Activated CD4-positive, alpha-beta T cell treated with anti-CD3 and anti-CD28 coated beads, Interleukin-2, Interleukin-6, amounts not matched to agents 100 ng/mL and 50 ng/mL, durations not matched to agents 16 hours and 8 hours (primary cell): Measurements from ENCODE around the gene CLK3.

Experiments
- DNase-seq: peaks from one replicate; pipeline ENCODE4 v3.0.0-alpha.2; 2020

Gene CLK3

DNA sequence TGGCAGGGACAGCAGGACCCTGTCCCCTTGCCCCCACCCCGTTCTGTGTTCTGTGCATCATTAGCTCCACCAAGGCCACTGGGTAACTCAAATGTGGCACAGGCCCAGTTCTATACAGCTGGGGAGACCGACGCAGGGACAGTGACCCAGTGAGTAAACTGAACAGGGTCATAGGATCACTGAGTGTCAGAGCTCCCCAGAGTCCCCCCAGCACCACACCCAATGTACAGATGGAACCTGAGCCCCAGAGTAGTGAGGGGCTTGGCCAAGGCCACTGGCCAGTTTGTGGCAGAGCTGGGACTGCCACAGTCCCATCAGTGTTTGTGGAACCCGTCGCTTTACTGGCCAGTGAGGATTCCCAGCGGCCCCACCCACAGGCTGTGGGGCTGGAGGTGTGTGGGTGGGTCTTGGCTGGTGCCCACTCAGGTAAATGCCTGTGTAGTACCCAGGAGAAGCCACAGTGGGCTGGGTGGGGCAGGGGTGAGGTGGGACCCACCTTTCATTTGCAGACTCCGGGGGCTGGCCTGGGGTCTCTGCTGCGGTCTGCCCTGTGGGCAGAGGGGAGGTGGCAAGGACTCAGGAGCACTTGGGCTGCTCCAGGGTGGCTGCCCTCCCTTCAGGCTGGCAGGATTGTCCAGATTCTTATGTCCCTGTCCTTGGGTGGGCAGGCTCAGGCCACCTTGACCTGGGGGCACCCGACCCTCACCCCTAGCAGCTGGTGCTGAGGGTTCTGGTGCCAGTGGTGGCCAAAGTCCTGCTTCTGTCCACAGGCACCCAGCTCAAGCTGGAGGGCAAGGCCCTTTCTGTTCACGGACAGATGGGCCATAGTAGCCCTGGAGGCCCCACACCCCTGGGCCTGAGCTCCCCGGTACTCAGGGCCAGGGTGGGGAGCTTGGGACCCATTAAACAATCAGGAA, 11.6 kb upstream of the CLK3 start:
- no peak for DNase-seq

DNA sequence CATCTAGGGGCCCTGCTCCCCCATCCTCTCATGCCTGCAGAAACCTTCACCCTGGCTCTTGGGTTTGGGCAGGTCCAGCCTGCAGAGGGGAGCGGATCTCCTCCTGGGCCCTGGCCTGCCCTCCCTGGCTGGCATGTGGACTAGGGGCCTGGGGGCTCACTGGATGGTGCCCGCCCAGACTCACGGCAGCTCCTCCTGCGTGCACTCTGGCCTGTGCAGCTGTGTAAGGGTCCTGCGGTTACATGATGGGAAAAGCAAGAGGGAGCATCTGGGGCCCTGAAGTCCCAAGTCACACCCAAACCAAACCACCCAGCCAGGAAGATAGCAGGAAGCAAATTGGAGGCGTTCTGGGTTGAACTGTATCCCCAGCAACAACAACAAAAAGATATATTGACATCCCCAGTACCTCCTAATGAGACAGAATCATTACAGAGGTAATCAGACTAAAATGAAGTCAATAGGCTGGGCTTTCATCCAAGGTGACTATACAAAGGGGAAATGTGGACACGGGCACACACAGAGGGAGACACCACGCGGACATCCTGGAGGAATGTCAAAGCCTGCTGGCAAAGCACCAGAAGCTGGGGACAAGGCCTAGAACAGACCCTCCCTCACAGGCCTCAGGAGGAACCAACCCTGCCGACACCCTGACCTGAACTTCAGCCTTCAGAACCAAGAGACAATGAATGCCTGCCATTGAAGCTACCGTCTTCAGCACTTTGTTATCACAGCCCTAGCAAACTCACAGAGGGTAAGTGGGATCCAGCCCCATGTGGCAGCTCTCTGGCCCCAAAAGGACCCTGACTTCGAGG, 10.4 kb upstream of the CLK3 start:
- DNase-seq, result no peak

DNA sequence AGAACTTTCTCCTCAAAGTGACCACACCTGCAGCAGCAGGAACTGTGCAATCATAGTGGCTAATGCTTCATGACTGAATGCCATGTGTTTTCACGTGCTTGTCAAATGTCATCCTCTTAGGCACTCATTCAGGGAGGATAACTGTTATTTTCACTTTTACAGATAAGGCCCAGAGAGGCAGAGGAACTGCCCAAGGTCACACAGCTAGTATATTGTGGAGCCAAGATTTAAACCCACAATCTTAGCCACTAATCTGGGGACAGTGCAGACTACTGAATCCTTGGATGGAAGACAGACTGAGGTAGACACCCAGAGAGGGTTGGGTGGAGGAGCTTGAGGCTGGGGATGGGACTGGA, 9.9 kb upstream of the CLK3 start:
- no peak for DNase-seq

DNA sequence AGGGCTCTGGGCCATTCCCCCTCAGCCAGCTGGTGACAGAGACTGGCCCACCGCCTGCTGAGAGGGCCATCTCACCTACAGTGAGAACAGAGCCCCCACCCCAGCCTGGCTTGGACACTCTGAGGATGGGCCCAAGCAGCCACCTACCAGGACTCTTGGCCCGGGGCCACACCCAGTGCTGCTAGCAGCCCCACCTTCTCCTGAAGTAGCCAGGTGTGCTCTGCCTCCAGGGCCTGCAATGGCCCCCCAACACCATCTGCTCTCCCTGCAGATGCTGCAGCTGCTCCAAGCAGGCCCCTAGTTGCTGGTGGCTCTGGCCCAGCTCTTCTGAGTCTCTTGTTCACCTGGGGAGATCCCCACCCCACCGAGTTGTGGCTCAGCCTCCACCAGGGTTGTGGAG, 6.8 kb upstream of the CLK3 start:
- no peak for DNase-seq

DNA sequence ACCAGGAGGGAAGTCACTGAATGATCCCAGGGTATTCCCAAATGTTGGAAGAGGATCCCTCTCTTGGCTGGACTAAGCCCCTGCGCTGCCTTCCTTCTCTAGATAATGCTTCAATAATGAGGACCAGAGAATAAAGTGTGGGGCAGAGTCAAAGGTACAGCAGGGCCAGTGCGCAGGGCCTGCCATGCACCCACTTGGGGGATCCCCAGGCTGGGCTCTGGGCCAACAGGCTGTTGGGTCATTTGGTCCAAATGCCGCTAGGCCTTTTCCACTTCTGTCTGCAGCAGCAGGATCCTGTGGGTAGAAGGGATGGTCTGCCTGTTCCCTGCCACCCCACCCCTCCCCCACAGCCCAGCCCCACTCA, 5.7 kb upstream of the CLK3 start:
- no peak for DNase-seq

DNA sequence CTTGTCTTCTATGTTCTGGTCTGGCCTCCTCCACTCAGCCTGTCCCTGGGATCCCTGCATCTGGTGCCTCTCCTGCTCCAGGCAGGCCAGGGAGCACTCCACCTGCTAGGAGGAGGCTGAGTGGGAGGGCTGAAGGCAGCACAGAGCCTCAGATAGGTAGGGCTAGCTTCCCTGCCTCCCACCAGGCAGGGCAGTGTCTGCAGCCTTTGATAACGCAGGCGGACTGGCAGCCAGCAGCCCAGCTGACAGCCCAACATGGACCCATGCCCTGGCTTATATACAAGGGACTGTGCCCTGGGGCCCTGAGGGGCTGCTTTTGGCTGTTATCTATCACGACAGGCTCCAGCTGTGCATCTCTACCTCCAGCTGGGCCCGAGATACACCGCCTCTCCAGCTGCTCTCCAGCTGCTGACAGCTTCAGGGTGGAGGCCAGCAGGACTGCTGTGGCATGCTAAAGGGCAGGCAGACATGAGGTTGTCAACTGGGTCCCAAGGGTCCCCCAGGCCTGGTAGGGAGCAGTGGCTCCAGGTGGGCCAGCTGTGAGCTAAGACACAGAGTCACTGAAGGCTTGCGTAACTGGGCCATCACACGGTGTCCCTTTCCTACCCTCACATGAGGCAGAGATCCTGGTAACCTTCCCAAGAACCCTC, 5.2 kb upstream of the CLK3 start:
- DNase-seq, result no peak

DNA sequence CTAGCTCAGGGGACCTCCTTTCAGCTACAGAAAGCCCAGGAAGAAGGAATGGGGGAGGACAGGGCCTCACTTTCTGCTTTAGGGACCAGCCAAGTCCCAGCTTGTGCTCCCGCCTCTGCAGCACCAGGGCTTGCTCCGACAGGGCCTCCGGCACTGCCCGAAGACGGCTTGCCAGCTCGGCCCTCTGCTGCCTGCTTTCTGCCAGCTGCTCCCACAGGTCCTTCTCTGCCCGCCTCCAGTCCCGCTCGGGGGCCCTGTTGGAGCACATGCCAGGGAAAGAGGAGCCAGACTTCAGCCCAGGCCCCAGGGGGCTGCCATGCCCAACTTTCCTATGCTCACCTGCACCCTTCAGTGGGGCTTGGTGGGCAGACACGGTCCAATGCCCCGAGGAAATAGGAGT, 4.3 kb upstream of the CLK3 start:
- DNase-seq, result no peak

DNA sequence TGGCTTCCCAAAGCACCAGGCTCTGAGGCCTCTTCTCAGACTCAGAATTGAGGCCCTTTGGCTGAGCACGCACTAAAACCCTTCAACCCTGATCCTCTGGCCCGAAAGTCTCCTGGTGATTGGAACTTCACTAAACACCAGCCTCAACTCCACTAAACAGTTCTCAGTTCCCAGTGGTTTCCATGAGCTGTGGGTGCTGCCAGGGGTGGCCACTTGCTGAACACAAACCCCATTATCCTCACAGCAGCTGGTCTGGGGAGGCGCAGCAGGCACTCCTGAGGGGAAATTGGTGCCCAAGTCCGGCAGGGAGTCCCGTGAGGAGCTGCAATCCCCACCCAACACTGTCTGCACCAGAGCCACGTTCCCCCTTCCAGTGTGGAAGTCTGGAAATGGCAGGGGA, 3.8 kb upstream of the CLK3 start:
- no peak for DNase-seq

DNA sequence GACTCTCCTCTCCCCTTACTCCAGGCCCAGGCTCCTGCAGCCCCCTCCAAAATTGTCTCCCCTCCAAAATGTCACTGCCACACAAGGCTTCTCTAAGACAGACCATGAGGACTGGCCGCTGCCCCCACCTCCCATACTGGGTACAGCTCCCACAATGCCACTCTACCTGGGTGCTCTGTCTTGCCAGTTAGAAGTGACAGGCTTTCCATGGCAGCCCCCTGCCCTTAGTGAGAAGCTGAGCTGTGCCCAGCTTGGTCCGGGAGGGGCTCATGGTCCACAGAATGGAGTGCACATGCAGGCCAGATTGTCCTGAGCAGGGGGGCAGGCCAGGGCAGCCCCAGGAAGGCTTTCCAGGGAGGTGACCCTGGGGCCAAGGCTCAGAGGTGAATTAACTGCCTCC, 3.0 kb upstream of the CLK3 start:
- no peak for DNase-seq

DNA sequence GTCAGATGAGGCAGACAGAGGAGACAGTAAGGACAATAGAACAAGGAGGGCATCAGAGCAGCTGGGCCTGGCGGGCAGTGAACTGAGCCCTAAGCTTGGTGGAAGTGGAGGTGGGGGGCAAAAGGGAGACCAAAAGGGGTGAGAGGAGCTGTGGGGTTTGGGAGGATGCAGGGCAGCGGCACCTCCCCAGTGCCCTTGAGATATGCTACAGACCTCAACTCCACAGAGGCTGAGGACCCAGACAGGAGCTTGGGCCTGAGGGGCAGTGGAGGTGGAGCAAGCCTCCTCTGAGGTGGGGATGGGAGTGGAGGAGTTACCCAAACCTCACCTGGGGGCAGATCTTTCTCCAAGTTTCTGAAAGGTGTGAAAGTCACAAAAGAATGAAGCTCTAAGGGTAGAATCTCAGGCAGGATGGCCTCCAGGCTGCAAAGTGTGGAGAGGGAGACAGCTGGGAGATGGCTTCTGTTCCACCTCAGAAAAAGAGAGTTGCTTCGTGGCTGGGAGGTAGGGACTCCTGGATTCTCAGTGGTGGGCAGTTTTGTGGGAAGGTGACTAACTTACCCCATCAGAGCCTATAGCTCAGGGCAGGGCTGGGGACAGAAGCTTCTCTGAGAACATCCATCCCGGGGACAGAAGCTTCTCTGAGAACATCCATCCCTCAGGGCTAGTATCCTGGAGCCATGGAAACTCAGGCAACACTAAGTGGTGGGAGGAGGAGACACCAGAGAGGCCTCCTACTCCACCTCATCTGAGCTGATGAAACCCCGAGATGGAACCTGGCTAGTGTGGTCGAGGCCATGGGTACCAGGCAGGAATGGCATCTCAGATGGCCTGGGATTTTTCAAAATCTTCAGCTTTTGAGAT, 2.3 kb upstream of the CLK3 start:
- no peak for DNase-seq

DNA sequence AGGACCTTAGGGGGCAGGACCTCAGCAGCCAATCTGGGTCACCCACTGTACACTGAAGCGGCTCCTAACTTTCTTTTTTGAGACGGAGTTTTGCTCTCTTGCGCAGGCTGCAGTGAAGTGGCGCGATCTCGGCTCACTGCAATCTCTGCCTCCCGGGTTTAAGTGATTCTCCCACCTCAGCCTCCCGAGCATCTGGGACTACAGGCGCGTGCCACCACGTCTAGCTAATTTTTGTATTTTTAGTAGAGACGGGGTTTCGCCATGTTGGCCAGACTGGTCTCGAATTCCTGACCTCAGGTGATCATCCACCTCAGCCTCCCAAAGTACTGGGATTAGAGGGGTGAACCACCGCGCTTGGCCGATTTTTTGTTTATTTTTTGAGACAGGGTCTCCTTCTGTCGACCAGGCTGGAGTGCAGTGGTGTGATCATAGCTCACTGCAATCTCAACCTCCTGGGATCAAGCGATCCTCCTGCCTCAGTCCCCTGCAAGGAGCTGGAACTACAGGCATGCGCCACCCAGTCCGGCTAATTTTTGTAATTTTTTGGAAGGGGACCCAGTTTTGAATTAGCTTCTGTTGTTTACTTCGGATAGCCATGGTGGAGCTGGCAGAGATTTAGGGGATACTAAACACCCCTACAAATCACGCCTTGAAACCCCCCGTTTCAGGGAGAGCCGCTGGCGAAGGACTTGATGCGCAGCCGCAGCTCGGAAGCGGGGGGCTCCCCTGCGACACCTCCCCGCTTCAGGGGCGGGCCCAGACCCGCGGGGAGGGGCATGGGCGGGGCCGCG, 1.5 kb upstream of the CLK3 start:
- DNase-seq, result no peak

DNA sequence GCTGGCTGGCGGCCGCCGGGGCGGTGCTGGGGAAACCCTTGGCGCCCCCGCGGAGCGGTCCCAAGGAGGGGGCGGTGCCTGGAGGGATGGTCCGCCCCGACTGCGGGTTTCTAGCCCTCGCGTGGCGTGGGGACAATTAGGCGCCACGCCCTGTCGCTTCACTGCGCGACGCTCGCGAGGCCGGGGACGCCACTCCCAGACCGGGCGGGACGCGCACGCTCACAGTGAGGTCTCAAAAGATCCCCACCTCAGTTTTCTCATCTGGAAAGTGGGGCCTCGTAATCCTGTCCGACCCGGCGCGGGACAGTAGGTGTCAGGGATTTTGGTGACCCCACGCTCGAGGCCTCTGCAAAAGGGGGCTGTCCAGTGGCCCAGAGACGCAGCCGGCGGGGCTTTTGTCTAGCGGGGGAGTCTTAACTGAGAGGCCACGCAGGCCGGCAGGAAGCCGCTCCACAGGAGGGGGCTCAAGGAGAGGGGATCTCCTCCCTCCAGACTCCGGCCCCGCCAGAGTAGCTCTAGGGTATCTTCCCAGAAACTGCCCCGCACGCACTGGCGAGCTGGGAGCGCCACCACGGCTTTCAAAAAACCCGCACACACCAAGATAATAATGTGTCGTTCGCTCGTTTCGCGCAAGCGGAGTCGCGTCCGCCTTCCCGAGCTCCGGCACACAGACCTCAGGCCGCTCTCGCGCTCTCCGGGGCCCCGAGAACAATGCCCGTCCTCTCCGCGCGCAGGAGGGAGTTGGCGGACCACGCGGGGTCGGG, 710 bp upstream of the CLK3 start:
- DNase-seq, result peak; percentile 86

DNA sequence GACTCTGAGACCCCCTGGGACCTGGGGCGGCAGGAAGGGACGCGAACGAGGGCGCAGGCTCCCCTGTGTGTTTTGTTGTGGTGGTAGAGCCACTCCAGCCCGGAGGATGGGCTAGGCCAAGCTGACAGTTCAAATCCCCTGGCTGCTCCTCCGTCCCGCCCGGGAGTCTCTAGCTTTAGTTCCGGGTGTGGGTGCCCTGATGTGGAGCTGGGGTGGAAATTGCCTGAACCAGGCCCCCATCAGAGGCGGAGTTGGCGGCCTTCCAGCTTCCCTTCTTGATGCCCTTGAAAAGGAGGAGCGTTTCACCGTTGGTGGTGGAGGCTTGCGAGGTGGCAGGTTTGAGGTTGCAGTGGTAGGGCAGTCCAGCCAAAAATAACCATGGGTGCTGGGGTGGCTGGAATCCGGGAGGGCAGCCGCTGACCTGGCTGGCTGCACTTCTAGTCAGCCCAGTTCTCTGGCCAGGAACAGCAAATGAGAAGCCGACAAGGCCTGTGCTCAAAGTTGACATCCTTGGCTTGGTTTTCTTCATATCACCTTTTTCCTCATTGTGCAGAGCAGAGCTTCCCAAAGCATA, 817 bp downstream of the CLK3 start:
- peak; percentile 62 for DNase-seq

DNA sequence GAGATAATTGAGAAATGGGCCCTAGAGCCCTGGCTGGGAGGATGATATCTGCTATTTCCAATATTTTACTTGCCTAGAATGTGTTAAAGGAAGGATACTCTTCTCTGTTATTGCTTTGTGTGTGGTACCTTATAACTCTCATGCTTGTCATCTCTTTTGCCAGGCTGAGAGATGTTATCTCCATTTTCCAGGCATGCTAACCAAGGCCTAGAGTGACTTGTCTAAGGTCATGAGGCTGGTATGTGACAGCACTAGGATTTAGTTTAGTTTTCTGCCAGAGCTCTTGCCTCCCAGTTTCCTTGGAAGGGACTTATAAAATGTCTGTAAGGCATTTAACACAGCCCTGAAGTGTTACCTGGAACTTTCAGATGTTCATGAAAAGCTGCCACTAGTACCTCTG, 1.4 kb downstream of the CLK3 start:
- no peak for DNase-seq

DNA sequence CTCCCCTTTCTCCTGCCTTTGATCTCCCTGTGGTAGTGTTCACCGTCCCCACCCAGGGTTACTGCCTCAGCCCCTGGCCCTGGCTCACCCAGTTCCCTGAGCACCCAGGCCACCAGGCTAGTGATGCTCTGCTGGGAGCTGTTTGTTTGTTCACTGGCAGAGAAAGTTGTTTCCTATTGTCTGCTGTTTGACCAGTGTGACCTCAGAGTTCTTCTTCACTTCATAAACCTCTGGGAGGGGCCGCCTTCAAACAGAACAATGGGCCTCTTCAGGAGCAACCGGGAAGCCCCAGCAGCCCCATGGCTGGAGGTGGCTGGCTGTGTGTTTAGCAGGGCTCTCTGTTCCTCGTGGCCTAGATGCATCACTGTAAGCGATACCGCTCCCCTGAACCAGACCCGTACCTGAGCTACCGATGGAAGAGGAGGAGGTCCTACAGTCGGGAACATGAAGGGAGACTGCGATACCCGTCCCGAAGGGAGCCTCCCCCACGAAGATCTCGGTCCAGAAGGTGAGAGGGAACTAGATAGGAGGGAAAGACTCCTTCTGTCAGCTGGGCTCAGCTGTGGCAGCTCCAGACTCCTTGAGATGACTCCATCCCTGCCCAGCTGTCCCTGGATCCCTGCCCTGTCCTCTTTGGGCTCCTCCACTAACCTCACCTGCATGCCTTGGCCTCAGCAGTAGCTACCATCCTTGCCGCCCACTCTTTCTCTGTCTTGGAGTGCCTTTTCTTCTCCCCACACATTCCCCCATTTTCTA, 3.4 kb downstream of the CLK3 start:
- no peak for DNase-seq

DNA sequence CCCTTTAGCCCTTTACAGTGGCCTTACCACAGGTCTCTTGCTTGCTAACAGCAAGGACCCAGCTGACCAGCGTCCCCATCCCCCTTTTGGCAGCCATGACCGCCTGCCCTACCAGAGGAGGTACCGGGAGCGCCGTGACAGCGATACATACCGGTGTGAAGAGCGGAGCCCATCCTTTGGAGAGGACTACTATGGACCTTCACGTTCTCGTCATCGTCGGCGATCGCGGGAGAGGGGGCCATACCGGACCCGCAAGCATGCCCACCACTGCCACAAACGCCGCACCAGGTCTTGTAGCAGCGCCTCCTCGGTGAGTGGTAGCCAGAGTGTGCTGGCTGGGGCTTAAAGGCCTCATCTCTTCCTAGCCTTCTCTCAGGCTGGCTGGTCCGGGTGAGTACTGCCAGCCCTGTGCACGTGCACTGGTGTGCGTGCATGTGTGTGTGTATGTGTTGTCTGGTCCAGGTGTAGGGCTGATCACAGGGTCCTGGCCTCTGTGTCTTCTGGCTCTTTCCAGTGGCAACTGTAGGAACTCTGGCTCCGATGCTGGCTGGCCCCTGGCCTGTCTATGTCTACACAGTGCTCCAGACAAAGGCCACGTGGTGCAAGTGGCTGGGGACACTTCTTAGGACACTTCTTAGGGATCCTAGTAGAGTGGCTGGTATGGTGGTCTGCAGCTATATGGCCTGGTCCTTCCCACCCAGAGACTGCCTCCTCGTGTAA, 4.4 kb downstream of the CLK3 start:
- DNase-seq, result no peak

DNA sequence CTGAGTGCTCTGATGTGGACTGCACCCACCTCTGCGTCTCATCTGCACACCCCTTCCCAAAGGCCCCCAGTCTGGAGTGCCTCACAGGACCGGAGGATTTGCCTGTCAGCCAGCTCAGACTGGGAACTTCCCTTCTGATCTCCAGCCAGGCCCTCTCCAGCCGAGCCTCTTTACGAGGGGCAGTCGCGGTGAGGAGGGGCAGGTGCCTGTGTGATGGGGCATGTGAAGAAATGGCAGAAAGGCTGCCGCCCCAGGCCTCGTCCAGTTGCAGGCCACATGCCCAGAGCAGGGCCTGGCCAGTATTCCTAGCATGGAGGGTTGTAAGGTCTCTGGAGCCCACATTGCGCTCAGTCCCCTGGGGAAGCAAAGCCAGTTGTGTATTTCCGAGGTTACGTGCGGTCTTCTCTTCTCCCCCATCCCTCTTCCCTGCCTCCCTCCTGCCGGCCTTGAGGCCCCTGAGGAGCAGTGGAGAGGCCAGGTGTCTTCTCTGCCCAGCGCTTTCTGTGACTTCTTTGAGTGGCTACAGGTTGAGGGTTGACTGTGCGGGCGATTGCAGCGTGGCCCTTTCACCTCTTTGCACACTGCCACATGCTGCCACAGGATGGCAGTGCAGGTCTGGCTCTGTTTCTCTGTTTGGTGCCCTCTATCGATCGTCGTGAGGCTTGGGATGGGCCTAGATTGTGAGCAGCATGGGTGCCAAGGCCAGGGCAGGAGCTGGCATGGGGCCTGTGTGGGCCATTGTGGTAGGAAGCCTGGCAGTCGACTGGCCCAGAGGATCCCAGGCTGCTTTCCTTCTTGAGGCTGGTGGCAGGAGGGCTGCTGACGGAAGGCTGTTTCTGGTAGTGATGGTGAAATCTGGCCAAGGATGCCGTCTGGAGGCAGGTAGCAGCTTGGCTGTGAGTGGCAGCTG, 5.3 kb downstream of the CLK3 start:
- DNase-seq, result peak; percentile 90

DNA sequence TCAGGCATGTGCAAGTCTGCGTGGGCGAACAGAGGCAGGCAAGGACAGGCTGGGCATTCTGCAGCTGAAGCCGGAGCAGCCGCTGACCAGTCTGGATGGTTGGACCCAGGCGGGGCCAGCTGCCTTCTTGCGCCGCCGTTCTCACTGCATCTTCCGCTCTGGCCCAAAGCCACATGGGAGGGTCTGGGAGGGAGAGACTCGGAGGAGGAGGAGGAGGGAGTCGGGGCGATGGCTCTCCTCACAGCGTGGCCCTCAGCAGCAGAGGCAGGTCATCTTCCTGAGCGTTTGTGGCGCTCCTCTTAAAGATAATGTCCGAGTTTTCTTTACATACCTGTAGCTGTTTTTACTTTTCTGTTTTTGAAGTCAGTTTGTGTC, 5.9 kb downstream of the CLK3 start:
- DNase-seq, result no peak
